ENCODE results near the gene SHMT2.
"Not testable (repeated sequence)": the region's sequence is repeated elsewhere in the genome, so short reads cannot be mapped to it uniquely, and the experiment has no call there.

SHMT2 gene

DNA sequence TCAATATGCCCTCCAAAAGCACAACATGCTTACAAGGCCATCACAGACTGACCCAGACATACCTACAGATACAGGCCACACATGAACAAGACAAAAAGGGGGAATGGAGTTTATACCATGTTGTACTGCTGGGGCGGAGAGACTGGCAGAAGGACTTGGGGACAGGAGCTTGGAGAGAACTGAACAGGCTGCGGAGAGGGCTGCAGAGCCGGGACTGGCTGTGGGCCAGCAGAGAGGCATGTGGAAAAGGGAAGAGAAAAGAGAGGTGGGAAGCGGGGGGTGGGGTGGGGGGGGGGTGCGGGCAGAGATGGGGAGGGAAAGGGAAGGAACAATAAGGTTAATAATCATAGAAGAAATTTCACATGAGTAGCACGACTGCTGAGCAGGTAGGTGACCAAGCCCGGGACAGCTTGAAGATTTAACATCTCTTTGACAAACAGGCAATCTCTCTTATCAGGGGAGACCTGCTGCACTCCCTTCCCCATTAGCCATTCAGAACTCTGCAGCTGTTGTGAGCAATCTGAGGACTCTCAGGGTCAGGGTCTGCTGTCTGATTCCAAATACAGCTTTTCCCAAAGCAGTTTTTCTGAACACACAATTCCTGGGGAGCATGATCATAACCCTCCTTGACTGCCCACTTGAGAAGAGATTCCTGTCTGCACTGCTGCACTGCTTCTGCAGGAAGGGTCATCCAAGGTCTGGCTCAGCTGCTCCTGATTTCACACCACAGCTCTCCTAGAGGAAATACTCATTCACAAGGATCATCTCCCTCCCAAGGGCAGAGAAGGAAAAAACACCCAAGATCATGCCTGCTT lies 43.0 kb downstream of the SHMT2 start:
- DNase-seq = no peak

DNA sequence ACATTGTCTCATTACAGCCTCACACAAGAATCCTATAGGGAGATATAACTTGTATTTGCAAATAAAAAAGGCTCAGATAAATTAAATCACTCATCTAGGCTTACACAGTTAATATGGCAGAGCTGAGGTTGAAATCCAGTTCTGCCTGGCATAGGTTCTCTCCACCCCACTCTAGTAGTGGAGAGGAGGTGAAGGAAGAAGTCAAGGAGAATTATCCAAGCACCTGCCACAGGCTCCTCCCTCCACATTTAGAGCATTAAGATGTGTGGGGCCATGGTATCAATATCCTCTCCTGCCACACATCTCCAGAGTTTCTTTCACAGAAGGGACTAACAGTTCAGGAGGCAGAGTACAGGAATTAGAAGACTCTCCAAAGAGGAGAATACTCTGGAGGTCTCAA lies 44.0 kb downstream of the SHMT2 start:
- DNase-seq = no peak

DNA sequence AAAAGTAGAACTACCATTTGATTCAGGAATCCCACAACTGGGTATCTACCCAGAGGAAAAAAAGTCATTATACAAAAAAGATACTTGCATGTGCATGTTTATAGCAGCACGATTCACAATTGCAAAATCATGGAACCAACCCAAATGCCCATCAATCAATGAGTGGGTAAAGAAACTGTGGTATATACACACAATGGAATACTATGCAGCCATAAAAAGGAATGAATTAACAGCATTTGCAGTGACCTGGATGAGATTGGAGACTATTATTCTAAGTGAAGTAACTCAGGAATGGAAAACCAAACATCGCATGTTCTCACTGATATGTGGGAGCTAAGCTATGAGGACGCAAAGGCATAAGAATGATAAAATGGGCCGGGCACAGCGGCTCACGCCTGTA lies 46.7 kb downstream of the SHMT2 start:
- not testable (repeated sequence) for DNase-seq

DNA sequence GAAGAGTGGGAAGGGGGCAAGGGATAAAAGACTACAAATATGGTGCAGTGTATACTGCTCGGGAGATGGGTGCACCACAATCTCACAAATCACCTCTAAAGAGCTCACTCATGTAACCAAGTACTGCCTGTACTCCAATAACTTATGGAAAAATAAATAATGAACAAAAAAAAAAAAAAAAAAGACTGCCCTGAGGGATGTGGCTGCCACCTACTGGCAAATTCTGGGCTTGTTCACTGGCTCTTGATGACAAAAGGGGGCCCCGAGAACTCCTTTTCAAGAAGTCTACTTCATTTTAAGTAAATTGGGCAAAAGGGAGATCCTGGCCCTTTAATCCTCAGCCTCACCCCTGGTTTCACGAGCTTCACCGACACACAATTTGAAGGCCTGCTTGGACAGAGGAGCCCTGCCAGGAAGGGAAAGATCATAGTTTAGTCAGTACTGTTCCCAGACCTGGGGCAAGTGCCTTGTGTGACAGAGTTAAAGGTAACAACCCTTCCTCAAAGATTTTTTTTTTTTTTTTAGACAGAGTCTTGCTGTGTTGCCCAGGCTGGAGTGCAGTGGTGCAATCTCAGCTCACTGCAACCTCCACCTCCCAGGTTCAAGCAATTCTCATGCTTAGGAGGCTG lies 47.5 kb downstream of the SHMT2 start:
- DNase-seq = no peak

DNA sequence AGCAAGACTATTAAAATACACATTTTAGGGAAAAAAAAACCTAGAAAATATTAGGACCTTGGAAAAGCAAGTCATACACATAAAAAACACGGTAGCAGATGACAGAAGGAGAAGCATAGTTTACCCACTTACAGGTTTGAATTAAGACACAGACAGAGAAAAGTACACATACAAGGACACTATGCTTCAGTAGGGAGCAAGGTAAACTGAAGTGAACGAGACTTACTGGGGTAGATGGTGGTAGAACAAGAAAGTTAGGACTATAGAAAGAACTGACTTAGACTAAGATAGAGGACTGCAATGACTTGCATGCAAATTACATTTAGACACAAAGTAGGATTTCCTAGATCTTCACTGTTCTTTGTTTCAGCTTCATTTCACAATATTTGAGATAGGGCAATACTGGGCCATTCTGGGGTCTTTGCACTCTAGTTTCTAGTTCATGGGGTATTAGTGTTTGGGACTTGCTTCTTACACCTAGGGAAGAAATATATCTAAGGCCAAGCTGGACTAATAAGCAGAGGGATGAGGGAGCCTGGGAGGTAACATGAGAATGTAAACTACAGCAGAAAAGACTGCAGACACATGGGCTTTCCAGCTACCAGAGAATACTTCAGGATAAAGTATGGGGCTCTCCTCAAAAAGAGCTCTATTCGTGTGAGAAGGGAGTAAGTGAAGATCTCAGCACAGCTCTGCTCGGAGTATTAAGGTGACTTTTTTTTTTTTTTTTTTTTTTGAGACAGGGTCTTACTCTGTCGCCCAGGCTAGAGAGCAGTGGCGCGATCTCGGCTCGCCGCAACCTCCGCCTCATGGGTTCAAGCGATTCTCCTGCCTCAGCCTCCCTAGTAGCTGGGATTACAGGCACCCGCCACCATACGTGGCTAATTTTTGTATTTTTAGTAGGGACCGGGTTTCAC lies 49.2 kb downstream of the SHMT2 start:
- DNase-seq = no peak

DNA sequence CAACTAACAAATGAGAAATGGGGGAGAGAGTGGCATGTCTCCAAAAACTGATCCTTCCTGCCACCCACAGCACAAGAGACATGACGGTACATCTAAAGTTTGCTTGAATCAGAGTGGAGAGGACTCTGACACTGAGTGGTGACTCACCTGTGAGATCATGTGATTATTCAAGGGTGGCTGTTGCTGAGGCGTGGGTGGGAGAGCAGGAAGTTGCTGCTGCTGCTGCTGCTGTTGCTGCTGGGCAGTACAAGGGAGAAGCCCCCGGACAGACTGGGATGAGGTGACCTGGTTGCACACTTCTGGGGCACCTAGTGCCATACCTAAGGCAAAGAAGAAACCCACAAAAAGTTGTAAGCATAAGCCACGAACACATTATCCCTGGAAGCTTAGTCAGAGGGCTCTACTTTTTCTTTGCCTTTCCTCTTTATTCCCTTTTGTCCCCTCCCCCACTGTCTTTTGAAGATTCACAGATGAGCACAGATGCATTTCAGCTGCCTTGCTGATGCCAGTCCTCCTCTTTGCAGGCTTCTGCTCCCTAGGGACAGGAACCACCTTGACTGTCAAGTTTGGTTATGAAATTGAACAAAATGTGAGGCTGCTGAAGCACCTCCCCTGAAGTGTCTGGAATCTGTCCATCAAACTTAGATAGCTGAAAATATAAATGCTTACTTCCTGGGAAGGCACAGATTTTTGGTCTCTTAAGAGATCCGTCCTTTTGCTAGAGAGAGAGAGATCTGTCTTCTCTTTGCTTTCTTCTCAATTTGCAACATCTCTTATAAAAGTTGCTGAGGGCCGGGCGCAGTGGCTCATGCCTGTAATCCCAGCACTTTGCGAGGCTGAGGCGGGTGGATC lies 50.9 kb downstream of the SHMT2 start:
- DNase-seq = peak; percentile 95

DNA sequence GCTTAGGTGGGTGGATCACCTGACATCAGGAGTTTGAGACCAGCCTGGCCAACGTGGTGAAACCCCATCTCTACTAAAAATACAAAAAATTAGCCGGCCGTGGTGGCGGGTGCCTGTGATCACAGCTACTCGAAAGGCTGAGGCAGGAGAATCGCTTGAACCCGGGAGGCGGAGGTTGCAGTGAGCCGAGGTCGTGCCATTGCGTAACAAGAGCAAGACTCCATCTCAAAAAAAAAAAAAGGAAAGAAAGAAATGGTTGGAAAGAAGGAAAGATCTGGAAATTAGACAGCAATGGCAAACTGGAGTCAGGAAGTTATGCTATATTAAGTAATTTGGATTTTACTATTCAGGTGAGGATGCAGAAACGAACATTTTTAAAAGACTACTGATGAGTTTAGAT lies 52.6 kb downstream of the SHMT2 start:
- not testable (repeated sequence) for DNase-seq

All from GOT3 (cell line).